Measurements from ENCODE around the gene CHSY1.

DNA sequence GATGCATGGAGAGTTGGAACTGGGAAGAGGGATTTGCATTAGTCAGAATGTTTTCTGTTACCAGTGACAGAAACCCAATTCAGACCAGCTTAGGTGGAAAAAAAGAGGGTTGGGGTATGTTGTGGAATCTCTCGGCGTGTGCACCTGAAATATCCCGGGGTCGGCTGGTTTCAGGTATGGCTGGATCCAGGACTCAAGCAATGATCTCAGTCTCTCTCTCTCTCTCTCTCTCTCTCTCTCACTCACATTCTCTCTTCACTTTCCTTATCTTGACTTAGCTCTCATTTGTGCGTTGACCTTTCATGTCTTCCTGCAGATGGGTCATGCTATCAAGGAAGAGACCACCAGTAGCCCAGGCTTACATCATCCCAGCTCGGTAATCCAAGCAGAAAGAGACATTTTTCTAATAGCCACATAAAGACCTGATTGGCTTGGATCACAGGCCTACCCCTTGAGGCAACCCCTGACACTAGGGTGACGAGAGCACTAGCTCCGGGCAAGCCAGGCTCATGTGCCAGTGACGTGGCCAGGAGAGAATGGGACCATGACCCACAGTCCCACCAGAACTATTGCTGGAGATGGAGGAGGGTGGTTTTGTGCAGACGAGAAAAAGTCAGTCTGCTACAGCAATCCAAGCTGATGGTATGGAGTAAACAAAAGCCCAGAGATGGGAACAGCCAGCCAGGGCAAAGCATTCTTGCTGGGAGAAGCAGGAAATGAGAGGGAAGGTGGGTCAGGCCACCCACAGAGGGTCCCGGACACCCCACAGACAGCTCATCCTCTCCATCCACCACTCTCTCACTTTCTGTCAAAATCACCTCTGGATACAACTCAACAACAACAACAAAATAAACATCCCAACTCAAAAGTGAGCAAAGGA, 91.7 kb downstream of the CHSY1 start:
- TF ChIP-seq, protein P1, sequence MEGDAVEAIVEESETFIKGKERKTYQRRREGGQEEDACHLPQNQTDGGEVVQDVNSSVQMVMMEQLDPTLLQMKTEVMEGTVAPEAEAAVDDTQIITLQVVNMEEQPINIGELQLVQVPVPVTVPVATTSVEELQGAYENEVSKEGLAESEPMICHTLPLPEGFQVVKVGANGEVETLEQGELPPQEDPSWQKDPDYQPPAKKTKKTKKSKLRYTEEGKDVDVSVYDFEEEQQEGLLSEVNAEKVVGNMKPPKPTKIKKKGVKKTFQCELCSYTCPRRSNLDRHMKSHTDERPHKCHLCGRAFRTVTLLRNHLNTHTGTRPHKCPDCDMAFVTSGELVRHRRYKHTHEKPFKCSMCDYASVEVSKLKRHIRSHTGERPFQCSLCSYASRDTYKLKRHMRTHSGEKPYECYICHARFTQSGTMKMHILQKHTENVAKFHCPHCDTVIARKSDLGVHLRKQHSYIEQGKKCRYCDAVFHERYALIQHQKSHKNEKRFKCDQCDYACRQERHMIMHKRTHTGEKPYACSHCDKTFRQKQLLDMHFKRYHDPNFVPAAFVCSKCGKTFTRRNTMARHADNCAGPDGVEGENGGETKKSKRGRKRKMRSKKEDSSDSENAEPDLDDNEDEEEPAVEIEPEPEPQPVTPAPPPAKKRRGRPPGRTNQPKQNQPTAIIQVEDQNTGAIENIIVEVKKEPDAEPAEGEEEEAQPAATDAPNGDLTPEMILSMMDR (IDR thresholded peaks at IDR 0.05): no peak
- TF ChIP-seq POLR2A (IDR thresholded peaks at IDR 0.05): no peak

Measured in right lobe of liver (tissue), 4 donors.